ENCODE results near the gene RGL1.
"Not testable (repeated sequence)": the region's sequence is repeated elsewhere in the genome, so short reads cannot be mapped to it uniquely, and the experiment has no call there.

GRCh38 chr1:183762856-183763255, 42.1 kb upstream of the RGL1 start:
- not testable (repeated sequence) for TF ChIP-seq EZH2phosphoT487 (IDR thresholded peaks at IDR 0.05; ENCODE audit: borderline replicate concordance); CTCF (conservative IDR thresholded peaks at IDR 0.05; ENCODE audit: low read length)
